PC-9 (cell line): ENCODE measurements around the gene KLK7. TPM values are rescaled to one million over a fixed set of nuclear protein-coding genes. Genes with fewer than 3 reads are reported as not detected.

ENCODE experiments used
- BruUV-seq: library from RNA; stranded (reverse); fragments of 400-500 nt; replicated peaks from 2 replicates; lab custom pipeline; 2021; lab: Mats Ljungman, UMichigan
- CTCF ChIA-PET: fragments of 300-600 bp; sonication (Branson Sonifier 250); formaldehyde crosslinking; loops from one replicate; lab custom pipeline; 2022; ENCODE audit warnings: antibody characterized with exemption; lab: Charles Lee
- POLR2A ChIA-PET: fragments of 300-600 bp; sonication (Branson Sonifier 250); formaldehyde crosslinking; loops from one replicate; lab custom pipeline; 2022; ENCODE audit warnings: antibody characterized with exemption; ENCODE audit not compliant: unreplicated experiment; lab: Charles Lee
- DNase-seq, 2 experiments: peaks; one replicate each; pipeline versions ENCODE4 v3.0.0 to v3.0.0-alpha.2; 2015 to 2022; ENCODE audit warnings: mixed read lengths in 1 of 2
- H2AFZ ChIP-seq: fragments of 200-600 bp; sonication (generic); 2 replicates; pipeline ENCODE4 v1.8.1; 2017; ENCODE audit warnings: antibody characterized with exemption
- H3F3A ChIP-seq: fragments of 200-600 bp; sonication (generic); 2 replicates; pipeline ENCODE4 v1.8.1; 2017; ENCODE audit warnings: antibody characterized with exemption, mild to moderate bottlenecking, low read depth; ENCODE audit not compliant: insufficient read depth
- H3K27ac ChIP-seq: fragments of 200-600 bp; sonication (generic); 2 replicates; pipeline ENCODE4 v1.6.1; 2016; ENCODE audit warnings: mixed run types
- H3K27me3 ChIP-seq: fragments of 200-600 bp; sonication (generic); 2 replicates; pipeline ENCODE4 v1.6.1; 2016; ENCODE audit warnings: low read depth, mixed run types; ENCODE audit not compliant: insufficient read depth
- H3K36me3 ChIP-seq: fragments of 200-600 bp; sonication (generic); 2 replicates; pipeline ENCODE4 v1.6.1; 2016; ENCODE audit warnings: low read depth, mixed run types
- H3K4me1 ChIP-seq: fragments of 200-600 bp; sonication (generic); replicated peaks from 2 replicates; pipeline ENCODE4 v1.6.1; 2016; ENCODE audit warnings: mixed run types; ENCODE audit not compliant: insufficient read depth
- H3K4me2 ChIP-seq: fragments of 200-600 bp; sonication (generic); 2 replicates; pipeline ENCODE4 v1.6.1; 2017; ENCODE audit warnings: mixed run types
- H3K4me3 ChIP-seq: fragments of 200-600 bp; sonication (generic); 2 replicates; pipeline ENCODE4 v1.6.1; 2016; ENCODE audit warnings: mixed run types
- H3K79me2 ChIP-seq: fragments of 200-600 bp; sonication (generic); 2 replicates; pipeline ENCODE4 v1.6.1; 2017; ENCODE audit warnings: low read depth, mixed run types
- H3K9me2 ChIP-seq: fragments of 200-600 bp; sonication (generic); 2 replicates; pipeline ENCODE4 v1.8.1; 2017; ENCODE audit warnings: mild to moderate bottlenecking; ENCODE audit not compliant: insufficient read depth
- H3K9me3 ChIP-seq: fragments of 200-600 bp; sonication (generic); 2 replicates; pipeline ENCODE4 v1.8.1; 2016; ENCODE audit warnings: low read depth; ENCODE audit not compliant: insufficient read depth
- H4K20me1 ChIP-seq: fragments of 200-600 bp; sonication (generic); 2 replicates; pipeline ENCODE4 v1.8.1; 2017; ENCODE audit not compliant: insufficient read depth
- EZH2 ChIP-seq: fragments of 200-600 bp; sonication (generic); IDR thresholded peaks from 2 replicates; pipeline ENCODE4 v1.8.0; 2017; ENCODE audit warnings: antibody characterized with exemption, low read depth
- intact Hi-C: fragments of 100-400 bp; cut with micrococcal nuclease; formaldehyde crosslinking; loops from one replicate; pipeline ENCODE4 v1.10.0; 2022; ENCODE audit not compliant: unreplicated experiment
- total RNA-seq: library from RNA; stranded (reverse); gene quantifications from 2 replicates; pipeline ENCODE4 v1.2.3, GENCODE V29; 2021
- TF ChIP-seq, protein P1 (sequence below): fragments of 200-600 bp; sonication (generic); conservative IDR thresholded peaks from 2 replicates; pipeline ENCODE4 v1.6.1; 2017; ENCODE audit warnings: mixed run types, antibody characterized with exemption, mild to moderate bottlenecking, moderate library complexity

The KLK7 gene
- total RNA-seq, 1 experiment from 2014 or later: 98.1 TPM

DNA sequence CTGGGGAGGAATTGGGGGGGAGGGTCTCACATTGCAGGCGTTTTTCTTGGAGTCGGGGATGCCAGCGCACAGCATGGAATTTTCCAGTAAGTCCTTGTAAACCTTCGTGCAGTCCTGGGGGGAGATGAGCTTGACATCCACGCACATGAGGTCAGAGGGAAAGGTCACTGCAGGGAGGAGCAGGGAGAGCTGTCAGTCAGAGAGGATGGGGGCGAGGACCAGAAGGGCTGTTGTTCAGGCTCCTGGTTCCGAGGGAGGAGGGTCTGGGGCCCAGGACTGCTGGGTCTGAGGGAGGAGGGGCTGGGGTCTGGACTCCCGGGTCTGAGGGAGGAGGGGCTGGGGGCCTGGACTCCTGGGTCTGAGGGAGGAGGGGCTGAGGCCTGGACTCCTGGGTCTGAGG, 4.0 kb downstream of the KLK7 start:
- H3K4me3 ChIP-seq: no peak overlapping the region
- H3K79me2 ChIP-seq: no peaks in the 10 kb centered on the region
- peak overlapping the region; percentile 53 for H3K4me2 ChIP-seq
- no peak overlapping the region for H2AFZ ChIP-seq
- peak overlapping the region; percentile 72 for H3K27ac ChIP-seq
- H3K4me1 ChIP-seq: peaks cover 32% of the 10 kb centered on the region
- H3F3A ChIP-seq: peaks cover 17% of the 10 kb centered on the region; the same call in 1 of the 2 replicates
- intact Hi-C loops: no loop called here
- DNase-seq: no peak
- H4K20me1 ChIP-seq: no peaks in the 10 kb centered on the region
- H3K36me3 ChIP-seq: peaks cover 14% of the 10 kb centered on the region; the same call in 1 of the 2 replicates
- H3K9me3 ChIP-seq: no peaks in the 10 kb centered on the region
- CTCF ChIA-PET: interaction anchor here (0.7 kb wide), 1 partner anchor 184 kb away, joined by 8 read pairs; no protein-coding TSS in a partner anchor
- TF ChIP-seq, protein P1, sequence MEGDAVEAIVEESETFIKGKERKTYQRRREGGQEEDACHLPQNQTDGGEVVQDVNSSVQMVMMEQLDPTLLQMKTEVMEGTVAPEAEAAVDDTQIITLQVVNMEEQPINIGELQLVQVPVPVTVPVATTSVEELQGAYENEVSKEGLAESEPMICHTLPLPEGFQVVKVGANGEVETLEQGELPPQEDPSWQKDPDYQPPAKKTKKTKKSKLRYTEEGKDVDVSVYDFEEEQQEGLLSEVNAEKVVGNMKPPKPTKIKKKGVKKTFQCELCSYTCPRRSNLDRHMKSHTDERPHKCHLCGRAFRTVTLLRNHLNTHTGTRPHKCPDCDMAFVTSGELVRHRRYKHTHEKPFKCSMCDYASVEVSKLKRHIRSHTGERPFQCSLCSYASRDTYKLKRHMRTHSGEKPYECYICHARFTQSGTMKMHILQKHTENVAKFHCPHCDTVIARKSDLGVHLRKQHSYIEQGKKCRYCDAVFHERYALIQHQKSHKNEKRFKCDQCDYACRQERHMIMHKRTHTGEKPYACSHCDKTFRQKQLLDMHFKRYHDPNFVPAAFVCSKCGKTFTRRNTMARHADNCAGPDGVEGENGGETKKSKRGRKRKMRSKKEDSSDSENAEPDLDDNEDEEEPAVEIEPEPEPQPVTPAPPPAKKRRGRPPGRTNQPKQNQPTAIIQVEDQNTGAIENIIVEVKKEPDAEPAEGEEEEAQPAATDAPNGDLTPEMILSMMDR: no peak
- TF ChIP-seq EZH2: no peak
- POLR2A ChIA-PET: no interaction called here
- H3K27me3 ChIP-seq: no peaks in the 10 kb centered on the region
- no TSS peak for BruUV-seq
- no peaks in the 10 kb centered on the region for H3K9me2 ChIP-seq

DNA sequence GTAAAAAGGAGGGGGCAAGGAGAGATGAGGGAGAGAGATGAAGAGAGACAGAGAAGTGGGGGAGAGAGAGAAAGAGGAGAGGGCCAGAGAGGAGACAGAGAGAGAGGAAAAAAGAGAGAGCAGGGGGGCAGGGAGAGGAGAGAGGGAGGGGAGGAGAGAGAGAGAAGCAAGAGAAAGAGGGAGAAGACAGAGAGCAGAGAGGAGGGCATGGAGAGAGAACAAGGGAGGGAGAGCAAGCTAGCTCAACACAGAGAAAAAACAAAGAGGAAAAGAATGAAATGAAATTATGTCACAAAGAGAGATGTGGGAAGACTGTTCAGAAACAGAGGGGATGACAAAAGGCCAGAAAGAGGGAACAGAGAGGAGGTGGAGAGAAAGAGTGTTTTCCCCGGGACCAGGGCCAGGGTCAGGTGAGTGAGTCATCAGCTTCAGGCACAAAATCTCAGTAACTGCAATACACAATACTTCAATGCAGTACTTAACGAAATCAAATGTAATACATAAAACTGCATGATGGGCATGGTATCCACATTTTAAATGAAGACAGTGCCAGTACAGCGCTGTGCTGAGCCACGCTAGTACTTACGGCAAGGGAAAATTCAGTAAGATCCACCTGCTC, 4.8 kb downstream of the KLK7 start:
- H3K9me2 ChIP-seq: no peaks in the 10 kb centered on the region
- H3K27ac ChIP-seq: peak overlapping the region; percentile 72
- H3K27me3 ChIP-seq: no peaks in the 10 kb centered on the region
- peaks cover 14% of the 10 kb centered on the region; the same call in 1 of the 2 replicates for H3K36me3 ChIP-seq
- no peak overlapping the region for H3K4me3 ChIP-seq
- ChIA-PET POLR2A (no interaction called here), CTCF (no interaction called here)
- no peak for DNase-seq
- peaks cover 39% of the 10 kb centered on the region for H3K4me1 ChIP-seq
- peak overlapping the region; percentile 53 for H3K4me2 ChIP-seq
- no peaks in the 10 kb centered on the region for H3K79me2 ChIP-seq
- TF ChIP-seq, protein P1: no peak
- TF ChIP-seq EZH2: no peak
- H4K20me1 ChIP-seq: no peaks in the 10 kb centered on the region
- BruUV-seq: no TSS peak
- intact Hi-C loops: no loop called here
- no peaks in the 10 kb centered on the region for H3K9me3 ChIP-seq
- no peak overlapping the region for H2AFZ ChIP-seq
- peaks cover 20% of the 10 kb centered on the region for H3F3A ChIP-seq

DNA sequence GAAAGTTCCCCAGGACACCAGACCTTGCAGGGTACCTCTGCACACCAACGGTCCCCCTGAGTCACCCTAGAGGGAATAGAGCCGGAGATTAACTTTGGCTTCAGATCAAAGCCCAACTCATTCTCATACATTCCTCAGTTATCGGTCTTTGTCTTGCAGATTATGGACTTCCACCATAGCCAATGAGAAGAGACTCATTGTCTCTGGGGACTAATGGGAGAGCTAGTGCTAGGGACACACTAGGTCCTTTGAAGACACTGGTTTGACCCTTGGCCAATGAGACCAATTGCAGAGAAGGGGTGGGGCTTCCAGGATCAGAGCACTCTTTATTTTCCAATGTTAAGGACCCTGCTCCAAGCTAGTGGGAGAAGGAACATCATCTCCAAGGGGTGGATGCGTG, 6.1 kb downstream of the KLK7 start:
- POLR2A ChIA-PET: no interaction called here
- no TSS peak for BruUV-seq
- Histone ChIP-seq H3F3A (peaks cover 30% of the 10 kb centered on the region), H3K4me2 (no peak overlapping the region), H3K9me3 (no peaks in the 10 kb centered on the region), H3K9me2 (no peaks in the 10 kb centered on the region), H3K4me3 (no peak overlapping the region), H2AFZ (no peak overlapping the region), H3K27me3 (no peaks in the 10 kb centered on the region), H3K27ac (no peak overlapping the region), H3K4me1 (peaks cover 51% of the 10 kb centered on the region), H3K36me3 (peaks cover 14% of the 10 kb centered on the region; the same call in 1 of the 2 replicates), H4K20me1 (no peaks in the 10 kb centered on the region), H3K79me2 (no peaks in the 10 kb centered on the region)
- CTCF ChIA-PET: no interaction called here
- intact Hi-C loops: no loop called here
- no peak for DNase-seq
- TF ChIP-seq EZH2: no peak
